Bone marrow (tissue), 2 donors: ENCODE results near the gene GNRH2.
"Not testable (repeated sequence)": the region's sequence is repeated elsewhere in the genome, so short reads cannot be mapped to it uniquely, and the experiment has no call there.

Experiments
- DNase-seq, 2 donors: peaks; one replicate each; lab custom pipeline; 2025; lab: John Stamatoyannopoulos, UW

Gene GNRH2

GRCh38 chr20:3042625-3043024, 797 bp upstream of the GNRH2 start:
- DNase-seq = no peak

GRCh38 chr20:3044336-3044965, 1.0 kb downstream of the GNRH2 start:
- DNase-seq = no peak

GRCh38 chr20:3045042-3045815, 1.8 kb downstream of the GNRH2 start:
- DNase-seq = peak; percentile 43 to 96

GRCh38 chr20:3045816-3046676, 2.6 kb downstream of the GNRH2 start, which contains the start of gene MRPS26:
Gene MRPS26 (plus strand): TSS chr20:3046052. CDS start chr20:3046069, 17 bp downstream.
- peak; percentile 53 to 96 for DNase-seq

- DNase-seq = no peak
Measured at GRCh38 chr20:3046677-3047462, 3.4 kb downstream of the GNRH2 start.

DNA sequence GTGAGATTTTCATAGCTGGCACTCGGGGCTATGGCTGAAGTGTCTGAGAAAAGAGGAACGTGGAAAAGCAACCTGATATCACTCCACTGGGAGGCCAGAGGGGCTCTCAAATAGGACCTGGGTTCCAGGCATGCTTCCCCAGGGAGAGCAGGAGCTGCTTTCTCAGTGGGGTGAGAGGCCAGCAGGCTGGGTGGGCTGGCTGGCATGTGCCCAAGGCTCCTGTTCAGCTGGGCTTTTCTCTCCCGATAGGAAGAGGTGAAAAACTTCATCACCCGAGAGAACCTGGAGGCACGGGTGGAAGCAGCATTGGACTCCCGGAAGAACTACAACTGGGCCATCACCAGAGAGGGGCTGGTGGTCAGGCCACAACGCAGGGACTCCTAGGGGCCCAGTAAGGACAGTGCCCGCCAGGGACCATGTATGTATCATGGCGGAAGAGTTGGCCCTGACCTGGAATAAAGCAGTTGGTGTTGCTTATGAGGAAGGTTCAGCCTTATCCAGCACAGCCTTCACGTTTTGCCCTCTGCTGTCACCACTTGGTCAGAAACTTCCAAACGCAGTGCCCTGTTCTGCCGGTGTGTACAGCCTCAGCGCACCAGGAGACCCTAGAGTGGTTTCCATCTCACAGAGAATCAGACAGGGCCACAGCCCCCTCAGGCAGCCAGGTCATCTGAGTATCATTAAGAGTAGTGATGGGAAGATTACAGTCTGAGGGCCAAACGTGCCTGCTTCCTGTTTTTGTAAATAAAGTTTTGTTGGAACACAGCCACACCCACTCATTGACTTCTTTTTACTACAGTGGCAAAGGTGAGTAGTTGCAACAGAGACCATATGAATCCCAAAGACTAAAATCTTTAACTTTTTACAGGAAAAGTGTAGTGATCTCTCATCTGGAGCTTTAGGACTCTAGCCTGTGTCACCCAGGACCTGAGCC, 4.3 kb downstream of the GNRH2 start:
- DNase-seq = no peak

DNA sequence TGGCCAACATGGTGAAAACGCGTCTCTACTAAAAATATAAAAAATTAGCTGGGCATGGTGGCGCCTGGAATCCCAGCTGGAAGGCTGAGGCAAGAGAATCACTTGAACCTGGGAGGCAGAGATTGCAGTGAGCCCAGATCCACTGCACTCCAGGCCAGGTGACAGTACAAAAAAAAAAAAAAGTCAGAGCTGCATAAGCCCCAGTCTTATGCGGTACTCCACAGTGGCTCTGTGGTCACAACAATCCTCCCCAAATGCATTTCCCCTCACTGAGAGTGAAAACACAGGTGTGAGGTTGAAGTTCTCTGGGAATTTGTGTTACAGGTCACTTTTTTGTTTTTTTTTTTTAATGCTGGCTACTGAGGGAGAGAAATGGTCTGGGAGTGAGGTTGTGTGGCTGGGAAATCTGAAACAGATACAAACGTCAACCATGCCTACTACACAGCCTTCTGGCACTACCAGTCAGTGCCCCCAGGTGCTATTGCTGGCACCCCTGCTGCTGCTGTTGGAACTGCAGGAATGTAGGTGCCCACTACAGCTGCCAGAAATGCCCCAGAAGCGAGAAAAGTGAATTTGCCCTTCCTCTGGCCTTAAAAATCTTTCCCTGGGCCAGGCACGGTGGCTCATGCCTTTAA, 8.1 kb downstream of the GNRH2 start:
- no peak for DNase-seq

DNA sequence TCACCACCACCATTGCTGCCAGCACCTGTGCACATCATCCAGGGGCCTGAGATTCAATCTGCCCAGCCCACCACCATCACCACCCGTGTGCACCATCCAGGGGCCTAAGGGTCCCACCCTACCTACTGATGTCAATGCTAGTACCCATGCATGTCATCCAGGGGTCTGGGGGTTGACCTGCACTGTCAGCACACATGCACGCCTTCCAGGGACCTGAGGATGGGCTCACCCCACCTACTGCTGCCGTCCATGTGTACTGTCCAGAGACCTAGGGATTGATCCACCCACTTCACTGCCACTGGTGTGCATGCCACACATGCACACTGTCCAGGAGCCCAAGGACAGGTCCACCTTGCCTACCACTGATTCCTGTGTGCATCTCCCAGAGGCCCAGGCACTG, 16.1 kb downstream of the GNRH2 start:
- no peak for DNase-seq

DNA sequence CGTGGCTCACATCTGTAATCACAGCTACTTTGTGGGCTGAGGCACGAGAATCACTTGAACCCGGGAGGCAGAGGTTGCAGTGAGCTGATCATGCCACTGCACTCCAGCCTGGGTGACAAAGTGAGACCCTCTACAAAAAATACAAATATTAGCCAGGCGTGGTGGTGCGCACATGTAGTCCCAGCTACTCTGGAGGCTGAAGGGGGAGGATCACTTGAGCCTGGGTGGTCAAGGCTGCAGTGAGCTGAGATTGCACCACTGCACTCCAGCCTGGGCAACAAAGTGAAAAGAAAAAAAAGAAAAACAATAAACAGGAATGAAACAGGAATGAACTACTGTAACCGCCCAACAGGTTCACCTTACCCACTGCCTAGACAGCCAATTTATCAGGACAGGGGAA, 20.7 kb downstream of the GNRH2 start:
- DNase-seq = not testable (repeated sequence)

DNA sequence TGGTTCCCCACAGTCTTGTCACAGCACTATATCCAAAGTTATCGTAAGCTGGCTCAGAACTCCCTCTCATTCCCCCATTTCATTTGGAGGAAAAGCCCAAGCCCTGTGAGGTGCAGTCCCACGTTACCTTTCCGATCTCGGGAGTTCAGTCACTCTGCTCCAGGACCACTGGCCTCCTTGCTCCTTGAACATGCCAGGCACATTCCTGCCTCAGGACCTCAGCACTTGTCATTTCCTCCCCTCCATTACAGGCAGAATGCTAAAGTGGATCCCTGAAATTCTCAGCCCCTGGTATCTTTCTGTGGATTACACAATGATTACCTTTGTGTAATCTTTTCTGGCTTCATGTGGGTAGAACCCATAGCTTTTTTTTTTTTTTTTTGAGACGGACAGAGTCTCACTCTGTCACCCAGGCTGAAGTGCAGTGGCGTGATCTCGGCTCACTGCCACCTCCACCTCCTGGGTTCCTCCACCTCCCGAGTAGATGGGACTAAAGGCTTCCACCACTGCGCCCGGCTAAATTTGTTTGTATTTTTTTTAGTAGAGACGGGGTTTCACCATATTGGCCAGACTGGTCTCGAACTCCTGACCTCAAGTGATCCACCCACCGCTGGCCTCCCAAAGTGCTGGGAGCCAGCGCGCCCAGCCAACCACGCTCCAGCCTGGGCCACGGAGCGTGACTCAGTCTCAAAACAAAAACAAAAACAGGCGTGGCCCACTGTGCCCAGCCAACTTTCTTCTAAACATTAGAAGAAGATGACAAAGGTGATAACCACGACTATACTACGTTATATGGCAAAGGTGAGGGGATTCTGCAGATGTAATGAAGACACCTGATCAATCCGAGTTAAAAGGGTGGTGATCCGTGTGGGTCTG, 24.0 kb downstream of the GNRH2 start:
- DNase-seq = no peak

GRCh38 chr20:3068075-3068474, 24.7 kb downstream of the GNRH2 start:
- no peak for DNase-seq

DNA sequence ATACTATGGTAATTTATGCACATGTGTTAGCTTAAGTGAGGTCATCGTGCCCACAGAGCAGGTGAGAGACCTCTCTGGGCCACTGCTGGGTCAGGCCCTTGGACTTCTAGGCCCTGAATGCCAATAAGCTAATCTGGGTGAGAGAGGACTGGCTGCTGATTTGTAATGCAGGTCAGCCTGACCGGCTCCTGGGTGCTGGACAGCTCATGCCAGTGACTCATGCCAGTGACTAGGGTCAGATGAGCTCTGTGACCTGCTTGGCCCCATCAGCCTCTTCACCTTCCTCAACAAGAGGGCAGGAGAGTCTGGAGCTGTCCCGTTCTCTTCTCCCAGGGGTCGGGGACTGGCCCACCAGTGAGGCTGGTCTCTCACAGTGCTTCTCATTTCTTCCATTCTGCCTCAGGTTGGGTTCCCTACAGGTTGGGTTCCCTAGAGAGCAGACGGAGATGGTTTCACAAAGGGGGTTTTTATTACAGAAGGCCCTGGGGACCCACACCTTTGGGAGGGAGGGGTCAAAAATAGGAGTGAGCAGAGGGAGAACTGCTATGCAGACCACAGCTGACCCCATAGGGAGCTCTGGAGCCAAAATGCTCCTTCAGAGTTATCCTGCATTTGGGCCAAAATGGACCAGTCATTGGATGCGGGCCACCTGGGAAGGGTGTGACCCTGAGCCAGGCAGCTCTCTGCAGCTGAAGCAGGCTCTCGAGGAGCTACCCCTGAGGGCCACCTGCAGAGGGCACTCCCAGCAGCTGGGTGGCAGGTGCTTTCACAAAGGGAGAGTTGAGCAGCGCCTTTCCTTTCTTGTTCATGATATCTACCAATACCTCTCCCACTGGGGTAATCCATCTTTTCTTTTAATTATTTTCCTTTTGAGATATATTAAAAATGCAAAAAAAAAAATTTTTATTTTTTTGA, 25.8 kb downstream of the GNRH2 start:
- no peak for DNase-seq

GRCh38 chr20:3070725-3071124, 27.3 kb downstream of the GNRH2 start:
- no peak for DNase-seq

DNA sequence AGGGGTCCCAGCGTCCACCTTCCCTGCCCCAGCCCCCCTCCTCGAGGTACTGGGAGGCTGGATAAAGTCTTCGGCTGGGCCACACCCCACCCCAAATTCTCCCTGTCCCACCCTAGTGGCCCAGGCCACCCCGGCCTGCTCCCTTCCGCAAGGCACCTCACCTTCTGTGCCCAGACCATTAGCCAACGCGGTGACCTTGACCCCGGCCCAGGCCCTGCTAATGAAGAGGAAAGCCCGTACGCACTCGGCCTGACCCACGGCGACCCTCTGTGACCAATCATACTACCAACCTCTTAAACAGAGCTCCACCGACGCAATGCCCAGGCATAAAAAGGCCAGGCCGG, 27.8 kb downstream of the GNRH2 start:
- no peak for DNase-seq

DNA sequence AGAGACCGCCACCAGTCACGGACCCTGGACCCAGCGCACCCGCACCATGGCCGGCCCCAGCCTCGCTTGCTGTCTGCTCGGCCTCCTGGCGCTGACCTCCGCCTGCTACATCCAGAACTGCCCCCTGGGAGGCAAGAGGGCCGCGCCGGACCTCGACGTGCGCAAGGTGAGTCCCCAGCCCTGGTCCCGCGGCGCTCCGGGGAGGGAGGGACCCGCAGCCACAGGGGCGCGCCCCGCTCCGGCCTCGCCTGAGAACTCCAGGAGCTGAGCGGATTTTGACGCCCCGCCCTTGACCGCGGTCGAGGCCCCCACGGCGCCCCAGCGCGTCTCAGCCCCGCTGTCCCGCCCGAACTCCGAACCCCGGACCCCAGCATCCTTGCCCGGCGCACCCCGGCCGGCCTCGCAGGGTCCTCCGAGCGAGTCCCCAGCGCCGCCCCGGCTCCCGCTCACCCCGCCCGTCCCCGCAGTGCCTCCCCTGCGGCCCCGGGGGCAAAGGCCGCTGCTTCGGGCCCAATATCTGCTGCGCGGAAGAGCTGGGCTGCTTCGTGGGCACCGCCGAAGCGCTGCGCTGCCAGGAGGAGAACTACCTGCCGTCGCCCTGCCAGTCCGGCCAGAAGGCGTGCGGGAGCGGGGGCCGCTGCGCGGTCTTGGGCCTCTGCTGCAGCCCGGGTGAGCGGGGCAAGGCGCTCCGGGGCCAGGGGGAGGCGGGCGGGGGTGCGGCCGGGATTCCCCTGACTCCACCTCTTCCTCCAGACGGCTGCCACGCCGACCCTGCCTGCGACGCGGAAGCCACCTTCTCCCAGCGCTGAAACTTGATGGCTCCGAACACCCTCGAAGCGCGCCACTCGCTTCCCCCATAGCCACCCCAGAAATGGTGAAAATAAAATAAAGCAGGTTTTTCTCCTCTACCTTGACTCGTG, 28.4 kb downstream of the GNRH2 start, which contains the start of gene OXT:
OXT (plus strand) TSS at position 11 of the 920 bp plus-strand sequence; CDS start at position 47, 36 bp downstream.
- peak in 1 of 2 donors; percentile 77 for DNase-seq

GRCh38 chr20:3072530-3073250, 29.3 kb downstream of the GNRH2 start:
- DNase-seq = no peak
